HCT116 (cell line): ENCODE measurements around the gene SYMPK. TPM values are rescaled to one million over a fixed set of nuclear protein-coding genes. Genes with fewer than 3 reads are reported as not detected.

Experiments used
- ATAC-seq: fragments of 200-7000 bp; cut with Tn5 transposase; 2 replicates; pipeline ENCODE4 v1.9.1; 2020; ENCODE audit warnings: mild to moderate bottlenecking, moderate library complexity
- BruUV-seq: library from RNA; stranded (reverse); fragments of 400-500 nt; replicated peaks from 2 replicates; lab custom pipeline; 2021; lab: Mats Ljungman, UMichigan
- CTCF ChIA-PET: fragments of 300-600 bp; sonication (Branson Sonifier 250); formaldehyde crosslinking; loops from one replicate; lab custom pipeline; 2021; ENCODE audit warnings: antibody characterized with exemption; lab: Charles Lee
- POLR2A ChIA-PET: fragments of 300-600, 350-600 bp; sonication (Branson Sonifier 250); formaldehyde crosslinking; loops from one replicate; lab custom pipeline; 2021; ENCODE audit warnings: antibody characterized with exemption; lab: Charles Lee
- RAD21 ChIA-PET, 2 experiments: fragments of 300-600 bp; sonication (Branson Sonifier 250); formaldehyde crosslinking; loops; one replicate each; lab custom pipeline; 2023; ENCODE audit warnings: low total read pairs in 2 of 2; ENCODE audit not compliant: uncharacterized antibody in 2 of 2, unreplicated experiment in 2 of 2, low non-redundant PET in 1 of 2; lab: Charles Lee
- DNase-seq: peaks from one replicate; pipeline ENCODE4 v3.0.0-alpha.2; 2010; ENCODE audit warnings: low read depth, low spot score
- H2AFZ ChIP-seq: fragments of 200-600 bp; shearing (Covaris generic), sonication (generic); 2 replicates; pipeline ENCODE4 v1.6.1; 2017; ENCODE audit warnings: low read depth, mixed run types, mixed read lengths, antibody characterized with exemption, low read length; ENCODE audit not compliant: poor library complexity, severe bottlenecking
- H3K27ac ChIP-seq: 2 replicates; pipeline ENCODE4 v1.5.1; 2012; ENCODE audit warnings: low read depth, low read length
- H3K27me3 ChIP-seq: fragments of 200-600 bp; sonication (generic); 2 replicates; pipeline ENCODE4 v1.6.1; 2016; ENCODE audit warnings: mixed run types, low read length, mixed read lengths; ENCODE audit not compliant: insufficient read depth
- H3K36me3 ChIP-seq, 2 experiments: fragments of 200-500 bp in 1 of 2; fragments of 200-600 bp in 1 of 2; sonication (Bioruptor generic) in 1 of 2; sonication (generic) in 1 of 2; 2 replicates each; pipeline versions ENCODE4 v1.5.1 to v1.6.1; 2014 to 2016; ENCODE audit warnings: low read length in 2 of 2, inconsistent platforms in 1 of 2, mixed read lengths in 1 of 2, mixed run types in 1 of 2; ENCODE audit not compliant: insufficient read depth in 2 of 2, control insufficient read depth in 1 of 2
- H3K4me1 ChIP-seq, 2 experiments: fragments of 200-600 bp in 1 of 2; sonication (generic) in 1 of 2; 2 replicates each; pipeline versions ENCODE4 v1.5.1 to v1.6.1; 2012 to 2017; ENCODE audit warnings: low read length in 2 of 2, inconsistent platforms in 1 of 2, mild to moderate bottlenecking in 1 of 2, mixed read lengths in 1 of 2, mixed run types in 1 of 2, moderate library complexity in 1 of 2; ENCODE audit not compliant: insufficient read depth in 2 of 2, control insufficient read depth in 1 of 2
- H3K4me2 ChIP-seq: fragments of 200-600 bp; sonication (generic); 2 replicates; pipeline ENCODE4 v1.6.1; 2017; ENCODE audit warnings: mixed run types, low read length, mixed read lengths
- H3K4me3 ChIP-seq, 2 experiments: fragments of 200-600 bp in 1 of 2; sonication (generic) in 1 of 2; replicated peaks in 1 of 2; 2 replicates each; pipeline ENCODE4 v1.5.1; 2011 to 2016; ENCODE audit warnings: low read length in 2 of 2, control low read depth in 1 of 2, low read depth in 1 of 2, mild to moderate bottlenecking in 1 of 2, mixed read lengths in 1 of 2, mixed run types in 1 of 2
- H3K79me2 ChIP-seq: fragments of 200-600 bp; sonication (generic); 2 replicates; pipeline ENCODE4 v1.6.1; 2017; ENCODE audit warnings: mild to moderate bottlenecking, mixed run types, low read length, moderate library complexity, mixed read lengths; ENCODE audit not compliant: insufficient read depth
- H3K9ac ChIP-seq: fragments of 200-600 bp; sonication (generic); 2 replicates; pipeline ENCODE4 v1.6.1; 2016; ENCODE audit warnings: low read length, mixed read lengths
- H3K9me2 ChIP-seq: fragments of 200-600 bp; sonication (generic), shearing (Covaris generic); 2 replicates; pipeline ENCODE4 v1.6.1; 2017; ENCODE audit warnings: mixed run types, mild to moderate bottlenecking, moderate library complexity; ENCODE audit not compliant: insufficient read depth
- H3K9me3 ChIP-seq, 2 experiments: fragments of 200-500 bp in 1 of 2; fragments of 200-600 bp in 1 of 2; sonication (Bioruptor generic) in 1 of 2; sonication (generic) in 1 of 2; 2 replicates each; pipeline ENCODE4 v1.6.1; 2014 to 2017; ENCODE audit warnings: low read length in 2 of 2, mixed read lengths in 2 of 2, inconsistent platforms in 1 of 2, low read depth in 1 of 2, mild to moderate bottlenecking in 1 of 2, mixed run types in 1 of 2, moderate library complexity in 1 of 2; ENCODE audit not compliant: control insufficient read depth in 1 of 2, insufficient read depth in 1 of 2
- H4K20me1 ChIP-seq: fragments of 200-600 bp; sonication (generic), shearing (Covaris generic); 2 replicates; pipeline ENCODE4 v1.6.1; 2017; ENCODE audit warnings: mixed run types, mild to moderate bottlenecking, moderate library complexity; ENCODE audit not compliant: insufficient read depth
- CBX3 ChIP-seq: IDR thresholded peaks from 2 replicates; pipeline ENCODE4 v1.6.1; 2012; ENCODE audit warnings: low read depth
- CTCF ChIP-seq, 3 experiments: fragments of 200-600 bp in 1 of 3; sonication (generic) in 1 of 3; IDR thresholded peaks in 2 of 3; conservative IDR thresholded peaks in 1 of 3; 2 replicates each; pipeline ENCODE4 v1.5.1; 2012 to 2017; ENCODE audit warnings: low read depth in 2 of 3, low read length in 2 of 3, antibody characterized with exemption in 1 of 3, borderline replicate concordance in 1 of 3, control low read depth in 1 of 3, mild to moderate bottlenecking in 1 of 3, mixed read lengths in 1 of 3, mixed run types in 1 of 3, moderate library complexity in 1 of 3; ENCODE audit not compliant: insufficient read depth in 1 of 3
- EGR1 ChIP-seq: IDR thresholded peaks from 2 replicates; pipeline ENCODE4 v1.6.1; 2012; ENCODE audit warnings: low read depth
- ELF1 ChIP-seq: IDR thresholded peaks from 2 replicates; pipeline ENCODE4 v1.6.1; 2012; ENCODE audit warnings: low read depth, borderline replicate concordance
- EZH2 ChIP-seq: fragments of 200-600 bp; sonication (generic); IDR thresholded peaks from 2 replicates; pipeline ENCODE4 v1.6.1; 2017; ENCODE audit warnings: antibody characterized with exemption, mixed run types
- EZH2phosphoT487 ChIP-seq: fragments of 200-600 bp; IDR thresholded peaks from 2 replicates; pipeline ENCODE4 v1.6.1; 2018; ENCODE audit warnings: antibody characterized with exemption, borderline replicate concordance
- FOSL1 ChIP-seq: IDR thresholded peaks from 2 replicates; pipeline ENCODE4 v1.6.1; 2012; ENCODE audit warnings: low read depth
- MAX ChIP-seq: IDR thresholded peaks from 2 replicates; pipeline ENCODE4 v1.6.1; 2012
- SIN3A ChIP-seq: IDR thresholded peaks from 2 replicates; pipeline ENCODE4 v1.6.1; 2012; ENCODE audit warnings: low read depth
- SP1 ChIP-seq: IDR thresholded peaks from 2 replicates; pipeline ENCODE4 v1.6.1; 2012; ENCODE audit warnings: low read depth
- SRF ChIP-seq: IDR thresholded peaks from 2 replicates; pipeline ENCODE4 v1.6.1; 2012; ENCODE audit warnings: low read depth
- TCF7L2 ChIP-seq: IDR thresholded peaks from 2 replicates; pipeline ENCODE4 v1.7.0; 2011; ENCODE audit warnings: borderline replicate concordance, inconsistent platforms; ENCODE audit not compliant: insufficient read depth, insufficient read length; ENCODE audit errors: extremely low read depth
- ZFX ChIP-seq: fragments of 450-650 bp; IDR thresholded peaks from 2 replicates; pipeline ENCODE4 v1.6.1; 2017
- intact Hi-C: fragments of 100-400 bp; cut with micrococcal nuclease; formaldehyde crosslinking; loops from 2 replicates; pipeline ENCODE4 v1.10.0; 2022
- total RNA-seq: library from RNA; stranded (reverse); gene quantifications from one replicate; pipeline ENCODE4 v1.2.1, GENCODE V29; 2021; ENCODE audit not compliant: unreplicated experiment
- TF ChIP-seq, protein P1 (sequence below): IDR thresholded peaks from 2 replicates; pipeline ENCODE4 v1.6.1; 2011; ENCODE audit warnings: mild to moderate bottlenecking, low read length, moderate library complexity; ENCODE audit not compliant: insufficient replicate concordance; ENCODE audit errors: extremely low read depth
- TF ChIP-seq, protein P2 (sequence below): IDR thresholded peaks from 2 replicates; pipeline ENCODE4 v1.6.1; 2012

Gene SYMPK
- total RNA-seq, 1 experiment from 2014 or later: 117 TPM

- TF ChIP-seq, protein P1, sequence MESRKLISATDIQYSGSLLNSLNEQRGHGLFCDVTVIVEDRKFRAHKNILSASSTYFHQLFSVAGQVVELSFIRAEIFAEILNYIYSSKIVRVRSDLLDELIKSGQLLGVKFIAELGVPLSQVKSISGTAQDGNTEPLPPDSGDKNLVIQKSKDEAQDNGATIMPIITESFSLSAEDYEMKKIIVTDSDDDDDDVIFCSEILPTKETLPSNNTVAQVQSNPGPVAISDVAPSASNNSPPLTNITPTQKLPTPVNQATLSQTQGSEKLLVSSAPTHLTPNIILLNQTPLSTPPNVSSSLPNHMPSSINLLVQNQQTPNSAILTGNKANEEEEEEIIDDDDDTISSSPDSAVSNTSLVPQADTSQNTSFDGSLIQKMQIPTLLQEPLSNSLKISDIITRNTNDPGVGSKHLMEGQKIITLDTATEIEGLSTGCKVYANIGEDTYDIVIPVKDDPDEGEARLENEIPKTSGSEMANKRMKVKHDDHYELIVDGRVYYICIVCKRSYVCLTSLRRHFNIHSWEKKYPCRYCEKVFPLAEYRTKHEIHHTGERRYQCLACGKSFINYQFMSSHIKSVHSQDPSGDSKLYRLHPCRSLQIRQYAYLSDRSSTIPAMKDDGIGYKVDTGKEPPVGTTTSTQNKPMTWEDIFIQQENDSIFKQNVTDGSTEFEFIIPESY: no peak
- no peak for TF ChIP-seq SP1
- no peak for TF ChIP-seq EZH2phosphoT487
Measured at GRCh38 chr19:45817725-45818301, 45.1 kb downstream of the SYMPK start (continued).

DNA sequence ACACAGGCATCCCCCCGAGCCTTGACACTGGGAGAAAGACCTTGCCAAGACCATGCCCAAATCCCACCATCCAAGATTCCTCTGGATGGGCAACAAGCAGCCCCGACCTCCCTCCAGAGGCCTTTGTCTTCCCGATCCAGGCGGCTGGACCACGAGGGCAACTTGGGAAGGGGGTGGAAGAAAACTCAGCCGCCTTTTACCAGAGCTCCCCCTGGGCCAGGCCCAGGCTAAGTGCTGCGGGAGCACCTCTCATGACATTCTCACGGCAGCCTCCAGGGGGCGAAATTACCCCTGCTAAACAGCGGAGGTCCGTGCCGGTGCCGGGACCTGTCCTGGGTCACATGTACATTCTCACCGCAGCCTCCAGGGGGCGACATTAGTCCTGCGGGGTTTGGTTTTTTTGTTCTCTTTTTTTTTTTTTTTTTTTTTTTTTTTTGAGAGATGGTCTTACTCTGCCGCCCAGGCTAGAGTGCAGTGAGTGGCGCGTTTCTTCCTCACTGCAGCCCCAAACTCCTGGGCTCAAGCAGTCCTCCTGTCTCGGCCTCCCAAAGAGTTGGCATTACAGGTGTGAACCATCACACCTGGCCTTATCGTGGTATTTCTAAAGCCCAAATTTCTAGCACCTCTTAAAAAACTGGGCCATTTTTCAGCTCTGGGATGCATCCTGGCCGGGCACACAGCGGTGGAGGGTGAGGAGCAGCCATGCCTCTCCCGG, 45.8 kb downstream of the SYMPK start:
- H4K20me1 ChIP-seq: no peaks in the 10 kb centered on the region
- peak; percentile 93 for ATAC-seq
- H3K4me3 ChIP-seq: no peak overlapping the region
- peaks cover 3 to 11% of the 10 kb centered on the region in 2 experiments; a peak in 3 of 4 replicates for H3K4me1 ChIP-seq
- ChIA-PET CTCF (interaction anchor here (0.6 to 3.8 kb wide), 29 partner anchors 8 to 261 kb away, joined by 3 to 26 read pairs (median 5); partner anchors contain the start of genes DMPK, DMWD, FOXA3 and IRF2BP1), RAD21 (interaction anchor here (0.6 to 0.7 kb wide), 5 partner anchors 16 to 98 kb away, joined by 3 to 6 read pairs (median 4); partner anchors contain the start of genes FOXA3 (in 1 of the 2) and SIX5 (in 1 of the 2)), POLR2A (interaction anchor here (0.6 to 1.0 kb wide), 3 partner anchors 9 to 178 kb away, joined by 3 read pairs; partner anchors contain the start of gene CCDC61)
- H3K27ac ChIP-seq: peak overlapping the region; percentile 50; the same call in 1 of the 2 replicates
- no peaks in the 10 kb centered on the region for H3K9me2 ChIP-seq
- DNase-seq: peak; percentile 90
- no peak overlapping the region for H3K4me2 ChIP-seq
- intact Hi-C loops: loop anchor here (1.0 kb wide), 2 partner anchors 66 to 260 kb away; no protein-coding TSS in a partner anchor
- H3K27me3 ChIP-seq: no peaks in the 10 kb centered on the region
- H3K9me3 ChIP-seq: no peaks in the 10 kb centered on the region
- H3K79me2 ChIP-seq: no peaks in the 10 kb centered on the region
- no TSS peak for BruUV-seq
- H3K36me3 ChIP-seq: peaks cover 5 to 13% of the 10 kb centered on the region in 2 experiments; a peak in 3 of 4 replicates
- H3K9ac ChIP-seq: no peak overlapping the region
- no peak overlapping the region for H2AFZ ChIP-seq
- TF ChIP-seq ZFX: no peak
- no peak for TF ChIP-seq ELF1
- TF ChIP-seq TCF7L2: no peak
- no peak for TF ChIP-seq EZH2
- TF ChIP-seq, protein P1: no peak
- TF ChIP-seq FOSL1: no peak
- TF ChIP-seq EGR1: no peak
- TF ChIP-seq SIN3A: no peak
- peak; percentile 56; the same call in 1 of the 2 replicates for TF ChIP-seq SRF
- TF ChIP-seq MAX: peak; percentile 53; the same call in 1 of the 2 replicates
- TF ChIP-seq, protein P2, sequence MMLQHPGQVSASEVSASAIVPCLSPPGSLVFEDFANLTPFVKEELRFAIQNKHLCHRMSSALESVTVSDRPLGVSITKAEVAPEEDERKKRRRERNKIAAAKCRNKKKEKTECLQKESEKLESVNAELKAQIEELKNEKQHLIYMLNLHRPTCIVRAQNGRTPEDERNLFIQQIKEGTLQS: no peak
- no peak; the same call in 1 of the 2 replicates for TF ChIP-seq CBX3
- peak; percentile 99 for TF ChIP-seq CTCF (IDR thresholded peaks at IDR 0.05 in 2 of 3, conservative IDR thresholded peaks at IDR 0.05 in 1 of 3; ENCODE audit: borderline replicate concordance in 1 of 3, insufficient read depth in 1 of 3, low read depth in 2 of 3, low read length in 2 of 3)
